ENCODE measurements around the gene UBE2J2.

The UBE2J2 gene

GRCh38 chr1:1221887-1222574 is 51.6 kb downstream of the UBE2J2 start:
- Histone ChIP-seq H3K9me3 (ENCODE audit: insufficient read depth, low read length, severe bottlenecking) (no peaks in the 10 kb centered on the region), H3K79me2 (ENCODE audit: insufficient read depth, low read length) (peaks cover 30% of the 10 kb centered on the region), H2AFZ (ENCODE audit: low read depth, low read length) (no peak overlapping the region), H3K27ac (ENCODE audit: low read length) (no peak overlapping the region), H3K4me1 (ENCODE audit: insufficient read depth, low read length) (no peaks in the 10 kb centered on the region), H3K4me2 (ENCODE audit: insufficient read depth, low read length) (no peak overlapping the region), H4K20me1 (ENCODE audit: insufficient read depth, low read length) (peaks cover 64% of the 10 kb centered on the region), H3K36me3 (ENCODE audit: insufficient read depth, low read length) (peaks cover 92% of the 10 kb centered on the region), H3K9ac (ENCODE audit: low read depth, low read length) (no peak overlapping the region), H3K4me3 (ENCODE audit: low read depth in 1 of 2, low read length in 2 of 2) (no peak overlapping the region), H3K27me3 (ENCODE audit: insufficient read depth, low read length, poor library complexity) (no peaks in the 10 kb centered on the region)
- DNase-seq (no peak), ATAC-seq (ENCODE audit: insufficient read depth, low read depth) (no peak; the same call in 2 of the 3 replicates)
- TF ChIP-seq EZH2 (IDR thresholded peaks at IDR 0.05; ENCODE audit: borderline replicate concordance, low read depth, low read length, severe bottlenecking) (no peak), CTCF (IDR thresholded peaks at IDR 0.05; ENCODE audit: borderline replicate concordance, extremely low read depth, low read length, poor library complexity, severe bottlenecking) (no peak)

- Histone ChIP-seq H3K27ac (ENCODE audit: low read length) (no peak overlapping the region), H3K36me3 (ENCODE audit: insufficient read depth, low read length) (peaks cover 88% of the 10 kb centered on the region), H4K20me1 (ENCODE audit: insufficient read depth, low read length) (peaks cover 60% of the 10 kb centered on the region), H3K79me2 (ENCODE audit: insufficient read depth, low read length) (peaks cover 12% of the 10 kb centered on the region), H3K4me1 (ENCODE audit: insufficient read depth, low read length) (no peaks in the 10 kb centered on the region), H3K4me3 (ENCODE audit: low read depth in 1 of 2, low read length in 2 of 2) (no peak overlapping the region), H2AFZ (ENCODE audit: low read depth, low read length) (no peak overlapping the region), H3K9ac (ENCODE audit: low read depth, low read length) (no peak overlapping the region), H3K9me3 (ENCODE audit: insufficient read depth, low read length, severe bottlenecking) (no peaks in the 10 kb centered on the region), H3K27me3 (ENCODE audit: insufficient read depth, low read length, poor library complexity) (no peaks in the 10 kb centered on the region), H3K4me2 (ENCODE audit: insufficient read depth, low read length) (no peak overlapping the region)
- DNase-seq: no peak
- TF ChIP-seq CTCF (IDR thresholded peaks at IDR 0.05; ENCODE audit: borderline replicate concordance, extremely low read depth, low read length, poor library complexity, severe bottlenecking) (no peak), EZH2 (IDR thresholded peaks at IDR 0.05; ENCODE audit: borderline replicate concordance, low read depth, low read length, severe bottlenecking) (no peak)
- ATAC-seq (ENCODE audit: insufficient read depth, low read depth): no peak
Observed at GRCh38 chr1:1220197-1220596, 53.5 kb downstream of the UBE2J2 start.

GRCh38 chr1:1219341-1219740 is 54.3 kb downstream of the UBE2J2 start:
- no peak for TF ChIP-seq EZH2 (IDR thresholded peaks at IDR 0.05; ENCODE audit: borderline replicate concordance, low read depth, low read length, severe bottlenecking)
- no peak for TF ChIP-seq CTCF (IDR thresholded peaks at IDR 0.05; ENCODE audit: borderline replicate concordance, extremely low read depth, low read length, poor library complexity, severe bottlenecking)
- Histone ChIP-seq H3K4me2 (ENCODE audit: insufficient read depth, low read length) (no peak overlapping the region), H4K20me1 (ENCODE audit: insufficient read depth, low read length) (peaks cover 57% of the 10 kb centered on the region), H3K27me3 (ENCODE audit: insufficient read depth, low read length, poor library complexity) (no peaks in the 10 kb centered on the region), H2AFZ (ENCODE audit: low read depth, low read length) (no peak overlapping the region), H3K27ac (ENCODE audit: low read length) (no peak overlapping the region), H3K4me1 (ENCODE audit: insufficient read depth, low read length) (no peaks in the 10 kb centered on the region), H3K4me3 (ENCODE audit: low read depth in 1 of 2, low read length in 2 of 2) (no peak overlapping the region), H3K9me3 (ENCODE audit: insufficient read depth, low read length, severe bottlenecking) (no peaks in the 10 kb centered on the region), H3K9ac (ENCODE audit: low read depth, low read length) (no peak overlapping the region), H3K79me2 (ENCODE audit: insufficient read depth, low read length) (peaks cover 6% of the 10 kb centered on the region; the same call in 1 of the 2 replicates), H3K36me3 (ENCODE audit: insufficient read depth, low read length) (peaks cover 81% of the 10 kb centered on the region)
- no peak for DNase-seq
- no peak for ATAC-seq (ENCODE audit: insufficient read depth, low read depth)

Data from DND-41 (cell line).